ENCODE measurements around the gene GNG11.

- TF ChIP-seq, protein P1, sequence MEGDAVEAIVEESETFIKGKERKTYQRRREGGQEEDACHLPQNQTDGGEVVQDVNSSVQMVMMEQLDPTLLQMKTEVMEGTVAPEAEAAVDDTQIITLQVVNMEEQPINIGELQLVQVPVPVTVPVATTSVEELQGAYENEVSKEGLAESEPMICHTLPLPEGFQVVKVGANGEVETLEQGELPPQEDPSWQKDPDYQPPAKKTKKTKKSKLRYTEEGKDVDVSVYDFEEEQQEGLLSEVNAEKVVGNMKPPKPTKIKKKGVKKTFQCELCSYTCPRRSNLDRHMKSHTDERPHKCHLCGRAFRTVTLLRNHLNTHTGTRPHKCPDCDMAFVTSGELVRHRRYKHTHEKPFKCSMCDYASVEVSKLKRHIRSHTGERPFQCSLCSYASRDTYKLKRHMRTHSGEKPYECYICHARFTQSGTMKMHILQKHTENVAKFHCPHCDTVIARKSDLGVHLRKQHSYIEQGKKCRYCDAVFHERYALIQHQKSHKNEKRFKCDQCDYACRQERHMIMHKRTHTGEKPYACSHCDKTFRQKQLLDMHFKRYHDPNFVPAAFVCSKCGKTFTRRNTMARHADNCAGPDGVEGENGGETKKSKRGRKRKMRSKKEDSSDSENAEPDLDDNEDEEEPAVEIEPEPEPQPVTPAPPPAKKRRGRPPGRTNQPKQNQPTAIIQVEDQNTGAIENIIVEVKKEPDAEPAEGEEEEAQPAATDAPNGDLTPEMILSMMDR (optimal IDR thresholded peaks at IDR 0.05 in 1 of 3, IDR thresholded peaks at IDR 0.05 in 1 of 3, conservative IDR thresholded peaks at IDR 0.05 in 1 of 3; ENCODE audit: extremely low read depth in 1 of 3, insufficient read depth in 2 of 3, low read length in 3 of 3), result no peak
- TF ChIP-seq EZH2 (IDR thresholded peaks at IDR 0.05; ENCODE audit: low read length), result no peak
Measured at GRCh38 chr7:93927585-93927984, 6.0 kb downstream of the GNG11 start.

All from keratinocyte (primary cell).